Right lobe of liver (tissue), 6 donors: ENCODE data around the gene DYNC1I2. TPM values are rescaled to one million over a fixed set of nuclear protein-coding genes. Genes with fewer than 3 reads are reported as not detected.

Source experiments
- ATAC-seq, 4 donors: fragments of 200-7000 bp; cut with Tn5 transposase; one replicate each; pipeline ENCODE4 v1.9.1; 2020; ENCODE audit warnings: mild to moderate bottlenecking in 4 of 4, moderate library complexity in 4 of 4
- DNase-seq, 3 donors: peaks; one replicate each; pipeline ENCODE4 v3.0.0-alpha.2; 2020
- H3K27ac ChIP-seq, 3 donors: fragments of 200-600 bp; one replicate each; pipeline ENCODE4 v1.8.0; 2022
- H3K27me3 ChIP-seq, 2 donors: fragments of 200-600 bp; one replicate each; pipeline ENCODE4 v1.8.0; 2022
- H3K36me3 ChIP-seq, 4 donors: fragments of 200-600 bp; sonication (generic) in 1 of 4; one replicate each; pipeline versions ENCODE4 v1.5.1 to v1.8.0; 2017 to 2022; ENCODE audit warnings: control low read depth in 1 of 4
- H3K4me1 ChIP-seq, 4 donors: fragments of 200-600 bp; sonication (generic) in 1 of 4; one replicate each; pipeline versions ENCODE4 v1.5.1 to v1.8.0; 2017 to 2022; ENCODE audit warnings: control low read depth in 1 of 4
- H3K4me3 ChIP-seq, 3 donors: fragments of 200-600 bp; one replicate each; pipeline ENCODE4 v1.8.0; 2022
- H3K9me3 ChIP-seq, 4 donors: fragments of 200-600 bp; sonication (generic) in 1 of 4; one replicate each; pipeline versions ENCODE4 v1.5.1 to v1.8.0; 2017 to 2022; ENCODE audit warnings: control low read depth in 1 of 4
- CTCF ChIP-seq, 4 donors: fragments of 200-600 bp in 3 of 4; fragments of 450-650 bp in 1 of 4; IDR thresholded peaks; one replicate each; pipeline versions ENCODE4 v1.5.1 to v1.8.0; 2016 to 2022; ENCODE audit warnings: antibody characterized with exemption in 4 of 4, mild to moderate bottlenecking in 2 of 4
- POLR2A ChIP-seq: fragments of 450-650 bp; IDR thresholded peaks from one replicate; pipeline ENCODE4 v1.6.1; 2017; ENCODE audit warnings: antibody characterized with exemption, mild to moderate bottlenecking
- WGBS: methylation state at CpG from one replicate; pipeline ENCODE4 v1.1.6; 2018; ENCODE audit warnings: low coverage, low lambda C conversion rate; ENCODE audit not compliant: insufficient coverage; ENCODE audit errors: missing lambda C conversion rate; 5-methylcytosine and 5-hydroxymethylcytosine counted together
- intact Hi-C, 2 donors: fragments of 100-400 bp; cut with DNase I; formaldehyde crosslinking; loops; one replicate each; pipeline versions ENCODE4 v1.11.2 to v1.14.1; 2022
- total RNA-seq, 6 experiments: library from RNA; depleted of rRNA in 2 of 6; stranded (reverse); fragments of >200 nt in 2 of 6; fragmentation: NEBNext Ultra II Directional in 3 of 6; extraction: Animal tissue kit (Norgen Biotek cat#: 25700) in 3 of 6; gene quantifications; one replicate each; pipeline versions ENCODE4 v1.1.0 to v1.2.4, GENCODE V29; 2016 to 2023
- donor health status: DM: no; HTN: yes; CAD: no.
- donor health status: DM: no; HTN: no; CAD: no.
- donor health status: DM: no; HTN: no; CAD: no.
- donor health status: DM: no; HTN: yes; CAD: no.
- donor health status: DM: no; HTN: yes; CAD: no.

Gene DYNC1I2
- total RNA-seq, 6 experiments from 2014 or later, result 19.1 to 33.6 (median 28.6) TPM

- no peak overlapping the region for H3K27ac ChIP-seq
- intact Hi-C loops, result no loop called here
Observed at GRCh38 chr2:171789956-171790355, 102.7 kb downstream of the DYNC1I2 start.

GRCh38 chr2:171791361-171791760 is 104.1 kb downstream of the DYNC1I2 start:
- DNase-seq (no peak), ATAC-seq (no peak)
- 75% methylated on average over 4 of the region's 4 CpGs for WGBS
- H3K27me3 ChIP-seq, result no peaks in the 10 kb centered on the region
- intact Hi-C loops, result no loop called here
- no peak overlapping the region for H3K27ac ChIP-seq
- H3K4me3 ChIP-seq, result no peak overlapping the region
- peaks cover 0 to 4% (median 0%) of the 10 kb centered on the region in 4 donors for H3K4me1 ChIP-seq
- TF ChIP-seq CTCF (IDR thresholded peaks at IDR 0.05) (no peak), POLR2A (no peak)
- H3K36me3 ChIP-seq, result no peaks in the 10 kb centered on the region
- H3K9me3 ChIP-seq, result no peaks in the 10 kb centered on the region

More at GRCh38 chr2:171789956-171790355, 102.7 kb downstream of the DYNC1I2 start:
- TF ChIP-seq CTCF (IDR thresholded peaks at IDR 0.05), result no peak
- TF ChIP-seq POLR2A, result no peak
- ATAC-seq, result no peak
- H3K9me3 ChIP-seq, result no peaks in the 10 kb centered on the region
- WGBS, result no CpG with 5 or more reads among the region's 6 CpGs
- no peaks in the 10 kb centered on the region for H3K27me3 ChIP-seq
- no peak overlapping the region for H3K4me3 ChIP-seq
- H3K4me1 ChIP-seq, result peaks cover 0 to 4% (median 0%) of the 10 kb centered on the region in 4 donors
- H3K36me3 ChIP-seq, result no peaks in the 10 kb centered on the region
- no peak for DNase-seq

- H3K36me3 ChIP-seq, result no peaks in the 10 kb centered on the region
- H3K27me3 ChIP-seq, result no peaks in the 10 kb centered on the region
- peaks cover 0 to 4% (median 0%) of the 10 kb centered on the region in 4 donors for H3K4me1 ChIP-seq
- no peak for TF ChIP-seq POLR2A
- no peak for TF ChIP-seq CTCF (IDR thresholded peaks at IDR 0.05)
- H3K27ac ChIP-seq, result no peak overlapping the region
- H3K4me3 ChIP-seq, result no peak overlapping the region
- ATAC-seq (no peak), DNase-seq (no peak)
- WGBS, result 97% methylated on average over 3 of the region's 3 CpGs
- no peaks in the 10 kb centered on the region for H3K9me3 ChIP-seq
- intact Hi-C loops, result no loop called here
Observed at GRCh38 chr2:171792157-171792556, 104.9 kb downstream of the DYNC1I2 start.

- H3K4me3 ChIP-seq, result no peak overlapping the region
- DNase-seq (no peak), ATAC-seq (no peak)
- TF ChIP-seq CTCF (IDR thresholded peaks at IDR 0.05), result no peak
- TF ChIP-seq POLR2A, result no peak
- peaks cover 0 to under 1% (median 0%) of the 10 kb centered on the region in 4 donors for H3K4me1 ChIP-seq
- H3K9me3 ChIP-seq, result no peaks in the 10 kb centered on the region
- no peak overlapping the region for H3K27ac ChIP-seq
- 70% methylated on average over 4 of the region's 4 CpGs for WGBS
- H3K27me3 ChIP-seq, result no peaks in the 10 kb centered on the region
- intact Hi-C loops, result no loop called here
- H3K36me3 ChIP-seq, result no peaks in the 10 kb centered on the region
Observed at GRCh38 chr2:171792886-171793580, 105.8 kb downstream of the DYNC1I2 start.
